Smooth muscle cell (in vitro differentiated cells): ENCODE data around the gene PKD2. TPM values are rescaled to one million over a fixed set of nuclear protein-coding genes. Genes with fewer than 3 reads are reported as not detected.

Source experiments
- DNase-seq: peaks from one replicate; lab custom pipeline; 2025; ENCODE audit not compliant: unreplicated experiment; lab: John Stamatoyannopoulos, UW
- H2AFZ ChIP-seq: fragments of 200-600 bp; sonication (generic); 2 replicates; pipeline ENCODE4 v1.6.0; 2016; ENCODE audit warnings: antibody characterized with exemption, low read depth, mild to moderate bottlenecking
- H3F3A ChIP-seq: fragments of 200-600 bp; sonication (generic); 2 replicates; pipeline ENCODE4 v1.6.0; 2017; ENCODE audit warnings: antibody characterized with exemption, low read depth
- H3K27ac ChIP-seq: fragments of 200-600 bp; sonication (generic); 2 replicates; pipeline ENCODE4 v1.5.1; 2016; ENCODE audit warnings: low read depth, mild to moderate bottlenecking
- H3K27me3 ChIP-seq: fragments of 200-600 bp; sonication (generic); 2 replicates; pipeline ENCODE4 v1.6.1; 2016; ENCODE audit warnings: low read depth, mild to moderate bottlenecking
- H3K36me3 ChIP-seq: fragments of 200-600 bp; sonication (generic); 2 replicates; pipeline ENCODE4 v1.5.1; 2016; ENCODE audit warnings: low read depth
- H3K4me1 ChIP-seq: fragments of 200-600 bp; sonication (generic); 2 replicates; pipeline ENCODE4 v1.5.1; 2016; ENCODE audit warnings: low read depth
- H3K4me2 ChIP-seq: fragments of 200-600 bp; sonication (generic); 2 replicates; pipeline ENCODE4 v1.6.0; 2016; ENCODE audit warnings: mild to moderate bottlenecking
- H3K4me3 ChIP-seq: fragments of 200-600 bp; sonication (generic); 2 replicates; pipeline ENCODE4 v1.5.1; 2016; ENCODE audit warnings: mild to moderate bottlenecking
- H3K79me2 ChIP-seq: fragments of 200-600 bp; sonication (generic); 2 replicates; pipeline ENCODE4 v1.6.0; 2016; ENCODE audit warnings: low read depth, mild to moderate bottlenecking
- H3K9ac ChIP-seq: fragments of 200-600 bp; sonication (generic); 2 replicates; pipeline ENCODE4 v1.6.0; 2016; ENCODE audit warnings: low read depth
- H3K9me3 ChIP-seq: fragments of 200-600 bp; sonication (generic); replicated peaks from 2 replicates; pipeline ENCODE4 v1.5.1; 2016; ENCODE audit warnings: low read depth
- H4K20me1 ChIP-seq: fragments of 200-600 bp; sonication (generic); 2 replicates; pipeline ENCODE4 v1.6.0; 2016; ENCODE audit warnings: low read depth
- WGBS: methylation state at CpG from one replicate; pipeline ENCODE4 v1.1.7; 2016; ENCODE audit warnings: low lambda C conversion rate; 5-methylcytosine and 5-hydroxymethylcytosine counted together
- polyA plus RNA-seq: library from polyadenylated mRNA; unstranded; fragments of >200 nt; fragmentation: Nextera tagmentation; extraction: Ambion mirVana; gene quantifications from 2 replicates; pipeline ENCODE4 v1.2.1, GENCODE V29; 2016
- total RNA-seq: library from RNA; depleted of rRNA; stranded (reverse); fragments of >200 nt; gene quantifications from 2 replicates; pipeline ENCODE4 v1.2.3, GENCODE V29; 2014
- TF ChIP-seq, protein P1 (sequence below): fragments of 200-600 bp; sonication (generic); IDR thresholded peaks from 2 replicates; pipeline ENCODE4 v1.5.1; 2017; ENCODE audit warnings: borderline replicate concordance, mild to moderate bottlenecking, antibody characterized with exemption; ENCODE audit not compliant: insufficient read depth, poor library complexity, severe bottlenecking

PKD2 gene
- total and polyA plus RNA-seq, 2 experiments from 2014 or later, result 19.8 to 41.4 TPM

DNA sequence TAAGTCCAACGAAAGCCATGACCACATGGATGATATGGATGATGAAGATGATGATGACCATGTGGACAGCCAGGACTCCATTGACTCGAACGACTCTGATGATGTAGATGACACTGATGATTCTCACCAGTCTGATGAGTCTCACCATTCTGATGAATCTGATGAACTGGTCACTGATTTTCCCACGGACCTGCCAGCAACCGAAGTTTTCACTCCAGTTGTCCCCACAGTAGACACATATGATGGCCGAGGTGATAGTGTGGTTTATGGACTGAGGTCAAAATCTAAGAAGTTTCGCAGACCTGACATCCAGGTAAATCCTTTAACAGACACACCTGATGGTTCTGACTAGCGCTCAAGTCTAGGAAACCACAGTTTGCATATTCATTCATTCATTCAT is 25.9 kb upstream of the PKD2 start:
- Histone ChIP-seq H3K9me3 (no peaks in the 10 kb centered on the region), H3K27ac (no peak overlapping the region), H3F3A (no peaks in the 10 kb centered on the region), H2AFZ (no peak overlapping the region), H3K9ac (no peak overlapping the region), H3K36me3 (no peaks in the 10 kb centered on the region), H4K20me1 (no peaks in the 10 kb centered on the region), H3K79me2 (no peaks in the 10 kb centered on the region), H3K27me3 (no peaks in the 10 kb centered on the region), H3K4me3 (no peak overlapping the region), H3K4me2 (no peak overlapping the region), H3K4me1 (no peaks in the 10 kb centered on the region)
- 98% methylated on average over 8 of the region's 8 CpGs for WGBS
- DNase-seq, result no peak
- TF ChIP-seq, protein P1, sequence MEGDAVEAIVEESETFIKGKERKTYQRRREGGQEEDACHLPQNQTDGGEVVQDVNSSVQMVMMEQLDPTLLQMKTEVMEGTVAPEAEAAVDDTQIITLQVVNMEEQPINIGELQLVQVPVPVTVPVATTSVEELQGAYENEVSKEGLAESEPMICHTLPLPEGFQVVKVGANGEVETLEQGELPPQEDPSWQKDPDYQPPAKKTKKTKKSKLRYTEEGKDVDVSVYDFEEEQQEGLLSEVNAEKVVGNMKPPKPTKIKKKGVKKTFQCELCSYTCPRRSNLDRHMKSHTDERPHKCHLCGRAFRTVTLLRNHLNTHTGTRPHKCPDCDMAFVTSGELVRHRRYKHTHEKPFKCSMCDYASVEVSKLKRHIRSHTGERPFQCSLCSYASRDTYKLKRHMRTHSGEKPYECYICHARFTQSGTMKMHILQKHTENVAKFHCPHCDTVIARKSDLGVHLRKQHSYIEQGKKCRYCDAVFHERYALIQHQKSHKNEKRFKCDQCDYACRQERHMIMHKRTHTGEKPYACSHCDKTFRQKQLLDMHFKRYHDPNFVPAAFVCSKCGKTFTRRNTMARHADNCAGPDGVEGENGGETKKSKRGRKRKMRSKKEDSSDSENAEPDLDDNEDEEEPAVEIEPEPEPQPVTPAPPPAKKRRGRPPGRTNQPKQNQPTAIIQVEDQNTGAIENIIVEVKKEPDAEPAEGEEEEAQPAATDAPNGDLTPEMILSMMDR, result no peak

- Histone ChIP-seq H3K27ac (no peak overlapping the region), H3K27me3 (no peaks in the 10 kb centered on the region), H3F3A (no peaks in the 10 kb centered on the region), H4K20me1 (no peaks in the 10 kb centered on the region), H3K79me2 (no peaks in the 10 kb centered on the region), H3K4me3 (no peak overlapping the region), H3K9me3 (no peaks in the 10 kb centered on the region), H3K9ac (no peak overlapping the region), H3K36me3 (no peaks in the 10 kb centered on the region), H3K4me1 (no peaks in the 10 kb centered on the region), H2AFZ (no peak overlapping the region), H3K4me2 (no peak overlapping the region)
- DNase-seq, result no peak
- TF ChIP-seq, protein P1, result no peak
- 95% methylated on average over 1 of the region's 1 CpG for WGBS
Observed at GRCh38 chr4:87982036-87982435, 25.4 kb upstream of the PKD2 start.

DNA sequence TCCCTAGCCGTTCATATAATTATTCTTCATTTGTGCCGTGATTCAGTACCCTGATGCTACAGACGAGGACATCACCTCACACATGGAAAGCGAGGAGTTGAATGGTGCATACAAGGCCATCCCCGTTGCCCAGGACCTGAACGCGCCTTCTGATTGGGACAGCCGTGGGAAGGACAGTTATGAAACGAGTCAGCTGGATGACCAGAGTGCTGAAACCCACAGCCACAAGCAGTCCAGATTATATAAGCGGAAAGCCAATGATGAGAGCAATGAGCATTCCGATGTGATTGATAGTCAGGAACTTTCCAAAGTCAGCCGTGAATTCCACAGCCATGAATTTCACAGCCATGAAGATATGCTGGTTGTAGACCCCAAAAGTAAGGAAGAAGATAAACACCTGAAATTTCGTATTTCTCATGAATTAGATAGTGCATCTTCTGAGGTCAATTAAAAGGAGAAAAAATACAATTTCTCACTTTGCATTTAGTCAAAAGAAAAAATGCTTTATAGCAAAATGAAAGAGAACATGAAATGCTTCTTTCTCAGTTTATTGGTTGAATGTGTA is 24.9 kb upstream of the PKD2 start:
- Histone ChIP-seq H3K27ac (no peak overlapping the region), H3K4me3 (no peak overlapping the region), H3K4me1 (no peaks in the 10 kb centered on the region), H3K9me3 (no peaks in the 10 kb centered on the region), H3K36me3 (no peaks in the 10 kb centered on the region), H3K79me2 (no peaks in the 10 kb centered on the region), H3K9ac (no peak overlapping the region), H3K4me2 (no peak overlapping the region), H2AFZ (no peak overlapping the region), H3F3A (no peaks in the 10 kb centered on the region), H4K20me1 (no peaks in the 10 kb centered on the region), H3K27me3 (no peaks in the 10 kb centered on the region)
- no peak for DNase-seq
- 77% methylated on average over 13 of the region's 13 CpGs for WGBS
- TF ChIP-seq, protein P1, result no peak

DNA sequence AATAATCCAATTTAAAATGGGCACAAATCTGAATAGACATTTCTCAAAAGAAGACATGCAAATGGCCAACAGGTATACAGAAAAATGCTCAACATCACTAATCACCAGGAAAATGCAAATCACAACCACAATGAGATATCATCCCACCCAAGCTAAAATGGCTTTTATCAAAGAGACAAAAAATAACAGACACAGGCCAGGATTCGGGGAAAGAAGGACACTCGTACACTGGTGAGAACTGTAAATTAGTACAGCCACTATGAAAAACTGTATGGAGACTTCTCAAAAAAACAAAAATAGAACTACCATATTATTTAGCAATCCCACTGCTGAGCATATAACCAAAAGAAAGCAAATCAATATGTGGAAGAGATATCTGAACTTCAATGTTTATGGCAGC is 23.4 kb upstream of the PKD2 start:
- Histone ChIP-seq H3K36me3 (no peaks in the 10 kb centered on the region), H3K9ac (no peak overlapping the region), H3K4me2 (no peak overlapping the region), H3K9me3 (no peaks in the 10 kb centered on the region), H3K79me2 (no peaks in the 10 kb centered on the region), H3K4me3 (no peak overlapping the region), H4K20me1 (no peaks in the 10 kb centered on the region), H3F3A (no peaks in the 10 kb centered on the region), H3K4me1 (no peaks in the 10 kb centered on the region), H2AFZ (no peak overlapping the region), H3K27me3 (no peaks in the 10 kb centered on the region), H3K27ac (no peak overlapping the region)
- TF ChIP-seq, protein P1, result no peak
- no peak for DNase-seq
- WGBS, result 93% methylated on average over 2 of the region's 2 CpGs
